Measurements from ENCODE around the gene LNPEP. TPM values are rescaled to one million over a fixed set of nuclear protein-coding genes. Genes with fewer than 3 reads are reported as not detected.

LNPEP gene
- total and polyA plus RNA-seq, 12 donors = 5.4 to 87.4 (median 65.5) TPM

- peak overlapping the region in 1 of 10 donors; percentile 68 for H3K27ac ChIP-seq
- ATAC-seq (no peak), DNase-seq (no peak)
- peaks cover 4 to 72% (median 55%) of the 10 kb centered on the region in 9 donors for H3K4me1 ChIP-seq
- intact Hi-C loops (cut with DNase I) = no loop called here
- 72 to 83% methylated on average over 4 of the region's 4 CpGs for WGBS, 2 donors
- no peaks in the 10 kb centered on the region for H3K27me3 ChIP-seq
- TF ChIP-seq, protein P1, sequence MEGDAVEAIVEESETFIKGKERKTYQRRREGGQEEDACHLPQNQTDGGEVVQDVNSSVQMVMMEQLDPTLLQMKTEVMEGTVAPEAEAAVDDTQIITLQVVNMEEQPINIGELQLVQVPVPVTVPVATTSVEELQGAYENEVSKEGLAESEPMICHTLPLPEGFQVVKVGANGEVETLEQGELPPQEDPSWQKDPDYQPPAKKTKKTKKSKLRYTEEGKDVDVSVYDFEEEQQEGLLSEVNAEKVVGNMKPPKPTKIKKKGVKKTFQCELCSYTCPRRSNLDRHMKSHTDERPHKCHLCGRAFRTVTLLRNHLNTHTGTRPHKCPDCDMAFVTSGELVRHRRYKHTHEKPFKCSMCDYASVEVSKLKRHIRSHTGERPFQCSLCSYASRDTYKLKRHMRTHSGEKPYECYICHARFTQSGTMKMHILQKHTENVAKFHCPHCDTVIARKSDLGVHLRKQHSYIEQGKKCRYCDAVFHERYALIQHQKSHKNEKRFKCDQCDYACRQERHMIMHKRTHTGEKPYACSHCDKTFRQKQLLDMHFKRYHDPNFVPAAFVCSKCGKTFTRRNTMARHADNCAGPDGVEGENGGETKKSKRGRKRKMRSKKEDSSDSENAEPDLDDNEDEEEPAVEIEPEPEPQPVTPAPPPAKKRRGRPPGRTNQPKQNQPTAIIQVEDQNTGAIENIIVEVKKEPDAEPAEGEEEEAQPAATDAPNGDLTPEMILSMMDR (IDR thresholded peaks at IDR 0.05) = no peak
- H3K4me3 ChIP-seq = no peak overlapping the region
- no peaks in the 10 kb centered on the region for H3K9me3 ChIP-seq
- H3K36me3 ChIP-seq = no peaks in the 10 kb centered on the region
Observed at GRCh38 chr5:96966801-96967200, 30.9 kb downstream of the LNPEP start.

DNA sequence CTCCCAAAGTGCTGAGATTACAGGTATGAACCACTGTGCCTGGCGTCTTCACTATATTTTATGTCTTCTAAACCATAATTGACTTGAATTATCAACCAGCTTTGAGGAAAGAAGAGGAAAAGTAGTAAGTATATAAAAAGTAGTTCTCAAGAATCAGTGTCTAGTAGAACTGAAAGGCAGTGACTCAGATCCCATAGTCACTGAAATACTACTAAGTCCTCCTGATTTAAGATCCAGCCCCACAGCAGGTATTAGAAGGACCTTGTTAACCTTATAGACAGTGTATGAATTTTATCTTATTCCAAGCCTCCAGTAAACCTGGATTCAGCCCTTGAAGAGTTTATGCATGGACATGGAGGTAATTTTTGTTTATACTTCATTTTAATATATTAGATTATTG, 31.5 kb downstream of the LNPEP start:
- H3K9me3 ChIP-seq = no peaks in the 10 kb centered on the region
- peak overlapping the region in 5 of 10 donors; percentile 39 to 68 (median 63) for H3K27ac ChIP-seq
- WGBS, 2 donors = 0 to 96% methylated on average over 1 of the region's 1 CpG
- TF ChIP-seq, protein P1 (IDR thresholded peaks at IDR 0.05) = no peak
- H3K4me3 ChIP-seq = no peak overlapping the region
- ATAC-seq (no peak), DNase-seq (no peak)
- peaks cover 4 to 71% (median 55%) of the 10 kb centered on the region in 9 donors for H3K4me1 ChIP-seq
- intact Hi-C loops (cut with DNase I) = no loop called here
- H3K27me3 ChIP-seq = no peaks in the 10 kb centered on the region
- no peaks in the 10 kb centered on the region for H3K36me3 ChIP-seq

DNA sequence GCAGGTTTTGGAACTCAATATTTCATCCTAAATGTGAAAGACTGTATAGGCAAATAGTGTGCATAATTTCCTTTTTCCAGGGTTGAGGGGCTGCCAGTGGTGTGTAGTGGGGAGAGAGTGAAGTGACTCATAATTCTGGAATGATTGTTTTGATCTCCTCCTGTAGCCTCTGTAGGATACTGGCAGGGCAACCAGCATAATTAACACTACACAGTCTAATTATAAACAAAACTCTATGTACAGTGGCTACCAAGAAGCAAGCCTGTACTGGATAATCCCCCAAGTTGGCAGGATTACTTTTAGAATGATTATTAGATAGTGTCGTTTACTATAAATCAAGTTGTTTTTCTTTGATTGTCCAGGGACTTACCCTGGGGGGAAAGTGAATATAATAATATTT, 32.2 kb downstream of the LNPEP start:
- peak overlapping the region in 1 of 10 donors; percentile 0 for H3K4me3 ChIP-seq
- peak overlapping the region in 9 of 10 donors; percentile 23 to 68 (median 49) for H3K27ac ChIP-seq
- H3K9me3 ChIP-seq = no peaks in the 10 kb centered on the region
- H3K4me1 ChIP-seq = peaks cover 4 to 71% (median 55%) of the 10 kb centered on the region in 9 donors
- no peak for DNase-seq
- peak in 7 of 8 donors; percentile 46 to 91 (median 82) for ATAC-seq
- H3K36me3 ChIP-seq = no peaks in the 10 kb centered on the region
- no peaks in the 10 kb centered on the region for H3K27me3 ChIP-seq
- TF ChIP-seq, protein P1 (IDR thresholded peaks at IDR 0.05) = no peak
- intact Hi-C loops (cut with DNase I) = no loop called here
- 13 to 27% methylated on average over 1 of the region's 1 CpG for WGBS, 2 donors

DNA sequence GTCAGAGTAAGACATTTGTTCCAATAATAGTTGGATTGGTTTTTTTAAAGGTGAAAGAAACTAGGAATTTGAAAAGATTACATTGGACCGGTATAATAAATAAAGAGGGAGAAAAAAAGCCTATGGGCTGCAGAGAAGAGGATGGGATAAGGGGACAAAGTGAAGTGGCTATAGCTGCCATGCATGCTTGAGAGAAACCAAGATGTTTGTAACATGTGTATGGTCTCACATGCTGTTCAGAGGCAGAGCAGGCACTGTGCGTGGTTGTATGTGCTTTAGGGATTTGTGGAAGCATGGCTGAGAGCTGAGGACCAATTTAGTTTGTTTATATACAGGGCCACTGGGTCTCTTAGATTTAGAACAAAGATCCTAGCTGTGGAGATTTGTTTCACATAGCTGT, 32.7 kb downstream of the LNPEP start:
- peak overlapping the region in 1 of 10 donors; percentile 0 for H3K4me3 ChIP-seq
- no peak for DNase-seq
- no peaks in the 10 kb centered on the region for H3K9me3 ChIP-seq
- 29 to 31% methylated on average over 2 of the region's 2 CpGs for WGBS, 2 donors
- TF ChIP-seq, protein P1 (IDR thresholded peaks at IDR 0.05) = no peak
- peak overlapping the region in 8 of 10 donors; percentile 23 to 68 (median 53) for H3K27ac ChIP-seq
- no peaks in the 10 kb centered on the region for H3K27me3 ChIP-seq
- ATAC-seq = peak in 7 of 8 donors; percentile 28 to 80 (median 68)
- no peaks in the 10 kb centered on the region for H3K36me3 ChIP-seq
- peaks cover 4 to 71% (median 55%) of the 10 kb centered on the region in 9 donors for H3K4me1 ChIP-seq
- intact Hi-C loops (cut with DNase I) = no loop called here
